ENCODE measurements around the gene CCDC93. TPM values are rescaled to one million over a fixed set of nuclear protein-coding genes. Genes with fewer than 3 reads are reported as not detected.

The CCDC93 gene
- total RNA-seq, 1 donor from 2014 or later: 39.1 TPM

DNA sequence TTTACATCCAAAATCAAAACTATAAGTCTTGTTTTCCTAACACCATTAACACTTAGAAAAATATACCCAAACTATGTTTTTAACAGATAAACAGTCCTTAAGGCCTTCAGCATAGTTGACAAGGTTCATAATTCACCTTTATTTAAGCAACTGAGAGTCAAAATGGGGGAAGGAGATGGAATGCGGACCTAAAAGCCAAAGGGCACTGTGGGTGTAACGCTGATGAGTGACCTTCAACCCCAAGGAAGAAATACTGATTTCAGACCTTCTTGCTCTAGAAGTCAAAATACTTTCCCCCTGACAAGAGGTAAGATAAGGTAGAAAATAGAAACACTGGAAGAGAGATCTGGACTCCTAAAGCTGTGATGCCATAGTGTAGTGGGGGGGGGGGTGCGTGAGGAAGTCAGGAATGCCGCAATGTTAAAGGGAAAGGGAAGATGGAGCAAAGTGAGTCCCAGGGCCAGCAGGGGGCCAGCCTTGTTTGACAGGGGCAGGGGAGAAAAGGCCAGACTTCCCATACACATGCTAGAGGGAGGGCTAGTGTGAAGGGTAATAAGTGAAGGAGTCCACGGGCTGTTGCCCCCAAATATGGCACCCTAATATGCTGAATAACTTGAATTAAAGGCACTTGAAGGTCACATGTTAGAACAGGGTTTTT lies 31.4 kb downstream of the CCDC93 start:
- Mint-ChIP-seq H3K9me3 (no peaks in the 10 kb centered on the region), H3K4me1 (peaks cover 21% of the 10 kb centered on the region), H3K27me3 (ENCODE audit: low read depth) (no peaks in the 10 kb centered on the region), H3K36me3 (ENCODE audit: low read depth) (peaks cover 7% of the 10 kb centered on the region), H3K4me3 (no peak overlapping the region), H3K27ac (ENCODE audit: unreplicated experiment) (no peak overlapping the region)
- no peak for DNase-seq (ENCODE audit: low read depth, low spot score)
- TF ChIP-seq, protein P1, sequence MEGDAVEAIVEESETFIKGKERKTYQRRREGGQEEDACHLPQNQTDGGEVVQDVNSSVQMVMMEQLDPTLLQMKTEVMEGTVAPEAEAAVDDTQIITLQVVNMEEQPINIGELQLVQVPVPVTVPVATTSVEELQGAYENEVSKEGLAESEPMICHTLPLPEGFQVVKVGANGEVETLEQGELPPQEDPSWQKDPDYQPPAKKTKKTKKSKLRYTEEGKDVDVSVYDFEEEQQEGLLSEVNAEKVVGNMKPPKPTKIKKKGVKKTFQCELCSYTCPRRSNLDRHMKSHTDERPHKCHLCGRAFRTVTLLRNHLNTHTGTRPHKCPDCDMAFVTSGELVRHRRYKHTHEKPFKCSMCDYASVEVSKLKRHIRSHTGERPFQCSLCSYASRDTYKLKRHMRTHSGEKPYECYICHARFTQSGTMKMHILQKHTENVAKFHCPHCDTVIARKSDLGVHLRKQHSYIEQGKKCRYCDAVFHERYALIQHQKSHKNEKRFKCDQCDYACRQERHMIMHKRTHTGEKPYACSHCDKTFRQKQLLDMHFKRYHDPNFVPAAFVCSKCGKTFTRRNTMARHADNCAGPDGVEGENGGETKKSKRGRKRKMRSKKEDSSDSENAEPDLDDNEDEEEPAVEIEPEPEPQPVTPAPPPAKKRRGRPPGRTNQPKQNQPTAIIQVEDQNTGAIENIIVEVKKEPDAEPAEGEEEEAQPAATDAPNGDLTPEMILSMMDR (conservative IDR thresholded peaks at IDR 0.05): no peak

DNA sequence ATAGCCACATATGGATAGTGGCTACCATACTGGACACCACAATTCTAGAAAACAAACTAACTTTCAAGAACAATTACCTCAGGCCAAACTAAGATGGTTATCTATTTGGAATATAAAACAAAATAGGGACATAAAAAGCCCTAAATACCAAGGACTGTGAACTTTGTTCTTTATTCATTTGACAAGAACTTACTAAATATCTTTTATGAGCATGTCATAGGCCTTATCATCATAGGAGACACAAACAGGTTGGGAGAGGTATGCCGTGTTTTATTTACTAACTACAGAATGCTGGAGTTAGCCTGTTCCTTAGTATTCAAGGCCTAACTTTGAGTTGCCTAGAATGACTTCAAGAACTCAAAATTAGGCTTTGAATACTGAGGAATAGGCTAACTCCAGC lies 32.1 kb downstream of the CCDC93 start:
- no peak for DNase-seq (ENCODE audit: low read depth, low spot score)
- no peak overlapping the region for H3K27ac Mint-ChIP-seq (ENCODE audit: unreplicated experiment)
- peaks cover 21% of the 10 kb centered on the region for H3K4me1 Mint-ChIP-seq
- H3K4me3 Mint-ChIP-seq: no peak overlapping the region
- peaks cover 7% of the 10 kb centered on the region for H3K36me3 Mint-ChIP-seq (ENCODE audit: low read depth)
- TF ChIP-seq, protein P1 (conservative IDR thresholded peaks at IDR 0.05): no peak
- no peaks in the 10 kb centered on the region for H3K9me3 Mint-ChIP-seq
- no peaks in the 10 kb centered on the region for H3K27me3 Mint-ChIP-seq (ENCODE audit: low read depth)

DNA sequence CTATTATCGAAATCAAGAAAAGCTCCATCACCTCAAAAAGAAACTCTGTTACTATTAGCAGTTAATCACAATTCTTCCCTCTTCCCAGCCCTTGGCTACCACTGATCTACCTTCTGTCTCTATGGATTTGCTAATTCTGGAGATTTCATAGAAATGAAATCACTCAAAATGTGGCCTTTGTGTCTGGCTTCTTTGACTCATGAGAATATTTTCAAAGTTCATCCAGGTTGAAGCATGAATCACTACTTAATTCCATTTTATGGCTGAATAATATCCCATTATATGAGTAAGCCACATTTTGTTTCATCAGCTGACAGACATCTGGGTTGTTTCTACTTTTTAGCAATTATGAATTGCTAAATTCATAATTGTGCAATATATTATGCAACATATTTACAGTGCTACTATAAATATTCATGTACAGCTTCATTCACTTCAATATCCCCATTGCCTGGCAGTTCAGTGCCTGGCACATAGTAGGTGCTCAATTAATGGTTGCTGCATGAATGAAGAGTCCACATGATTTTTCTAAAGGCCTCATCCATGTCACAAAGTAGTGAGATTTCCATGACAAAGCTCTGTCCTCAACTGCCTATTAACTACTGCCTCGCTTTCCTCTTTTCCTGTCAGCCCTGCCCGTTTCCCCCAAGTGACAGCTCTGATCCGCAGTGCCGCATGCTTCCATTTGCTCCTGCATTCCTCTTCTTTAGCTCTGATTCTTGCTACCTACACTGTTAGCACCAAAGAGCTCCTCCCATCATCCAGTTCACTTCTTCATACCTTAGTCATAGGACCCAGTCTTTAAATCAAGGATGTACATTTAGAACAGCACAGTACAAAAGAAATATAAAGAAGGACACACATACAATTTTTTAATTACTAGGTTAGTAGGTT lies 32.8 kb downstream of the CCDC93 start:
- Mint-ChIP-seq H3K27me3 (ENCODE audit: low read depth) (no peaks in the 10 kb centered on the region), H3K27ac (ENCODE audit: unreplicated experiment) (no peak overlapping the region), H3K36me3 (ENCODE audit: low read depth) (peaks cover 7% of the 10 kb centered on the region), H3K4me3 (no peak overlapping the region), H3K9me3 (no peaks in the 10 kb centered on the region), H3K4me1 (peaks cover 21% of the 10 kb centered on the region)
- TF ChIP-seq, protein P1 (conservative IDR thresholded peaks at IDR 0.05): no peak
- DNase-seq (ENCODE audit: low read depth, low spot score): no peak

DNA sequence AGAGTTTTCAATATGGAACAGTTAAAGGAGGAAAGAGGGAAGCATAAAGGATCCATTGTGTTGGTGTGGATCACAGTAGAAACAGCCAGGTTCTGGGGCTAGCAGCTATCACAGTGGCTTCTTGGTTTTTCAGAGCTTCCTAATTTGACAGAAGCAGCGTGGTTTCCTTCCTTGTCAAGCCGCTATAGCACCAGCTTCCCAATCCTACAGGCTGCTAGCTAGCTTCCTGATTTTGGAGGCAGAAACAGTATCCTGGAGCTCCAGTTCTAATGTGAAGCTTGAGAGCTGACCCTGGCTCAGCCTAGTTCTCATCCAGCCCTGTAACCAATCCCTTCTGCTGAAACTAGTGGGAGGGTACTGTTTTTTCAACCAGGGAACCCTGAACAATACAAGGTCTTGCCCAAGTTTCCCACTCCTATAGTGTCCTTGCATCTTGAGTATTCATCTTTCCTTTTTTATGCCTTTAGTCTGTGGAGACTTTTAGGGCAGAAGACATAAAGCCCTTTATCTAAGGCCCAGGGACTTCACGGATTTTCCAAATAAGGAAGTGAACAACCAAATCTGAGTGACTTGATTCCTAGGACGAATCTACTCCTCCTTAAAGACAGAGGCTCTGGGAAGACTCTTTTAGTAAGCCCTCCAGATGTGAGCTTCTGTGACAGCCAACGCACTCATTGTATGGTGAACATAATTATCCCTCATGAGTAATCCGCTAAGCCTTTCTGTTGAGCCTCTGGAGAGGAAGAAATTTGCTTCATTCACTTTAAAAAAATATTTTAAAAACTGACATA lies 33.8 kb downstream of the CCDC93 start:
- no peak for DNase-seq (ENCODE audit: low read depth, low spot score)
- TF ChIP-seq, protein P1 (conservative IDR thresholded peaks at IDR 0.05): no peak
- Mint-ChIP-seq H3K9me3 (no peaks in the 10 kb centered on the region), H3K4me3 (no peak overlapping the region), H3K27ac (ENCODE audit: unreplicated experiment) (no peak overlapping the region), H3K27me3 (ENCODE audit: low read depth) (no peaks in the 10 kb centered on the region), H3K36me3 (ENCODE audit: low read depth) (peaks cover 7% of the 10 kb centered on the region), H3K4me1 (peaks cover 21% of the 10 kb centered on the region)

DNA sequence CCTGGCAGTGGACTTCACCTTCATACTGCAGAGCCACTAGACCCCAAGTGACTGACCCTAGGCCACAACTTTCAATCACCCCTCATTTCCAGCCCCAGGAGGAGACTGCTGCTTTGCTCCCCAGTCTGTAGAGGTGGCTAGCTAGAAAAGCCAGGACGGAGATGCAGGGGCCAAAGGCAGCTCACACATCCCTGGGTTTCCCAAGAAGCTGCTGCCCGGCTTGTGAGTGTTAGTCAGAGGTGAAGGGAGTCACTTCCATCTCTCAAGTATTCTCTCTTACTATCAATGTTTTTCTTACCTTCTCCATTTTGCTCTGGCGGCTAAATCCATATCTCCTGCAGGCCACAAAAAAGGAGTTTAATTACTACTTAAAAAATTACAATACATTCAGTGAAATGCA lies 36.2 kb downstream of the CCDC93 start:
- H3K4me3 Mint-ChIP-seq: no peak overlapping the region
- H3K27ac Mint-ChIP-seq (ENCODE audit: unreplicated experiment): peak overlapping the region; percentile 86
- no peak for DNase-seq (ENCODE audit: low read depth, low spot score)
- TF ChIP-seq, protein P1 (conservative IDR thresholded peaks at IDR 0.05): no peak
- H3K4me1 Mint-ChIP-seq: peaks cover 21% of the 10 kb centered on the region
- no peaks in the 10 kb centered on the region for H3K27me3 Mint-ChIP-seq (ENCODE audit: low read depth)
- H3K9me3 Mint-ChIP-seq: no peaks in the 10 kb centered on the region
- peaks cover 11% of the 10 kb centered on the region for H3K36me3 Mint-ChIP-seq (ENCODE audit: low read depth)
